ENCODE measurements around the gene ACSL6. TPM values are rescaled to one million over a fixed set of nuclear protein-coding genes. Genes with fewer than 3 reads are reported as not detected.

The ACSL6 gene
- total RNA-seq, 1 experiment from 2014 or later, result 4.8 TPM

DNA sequence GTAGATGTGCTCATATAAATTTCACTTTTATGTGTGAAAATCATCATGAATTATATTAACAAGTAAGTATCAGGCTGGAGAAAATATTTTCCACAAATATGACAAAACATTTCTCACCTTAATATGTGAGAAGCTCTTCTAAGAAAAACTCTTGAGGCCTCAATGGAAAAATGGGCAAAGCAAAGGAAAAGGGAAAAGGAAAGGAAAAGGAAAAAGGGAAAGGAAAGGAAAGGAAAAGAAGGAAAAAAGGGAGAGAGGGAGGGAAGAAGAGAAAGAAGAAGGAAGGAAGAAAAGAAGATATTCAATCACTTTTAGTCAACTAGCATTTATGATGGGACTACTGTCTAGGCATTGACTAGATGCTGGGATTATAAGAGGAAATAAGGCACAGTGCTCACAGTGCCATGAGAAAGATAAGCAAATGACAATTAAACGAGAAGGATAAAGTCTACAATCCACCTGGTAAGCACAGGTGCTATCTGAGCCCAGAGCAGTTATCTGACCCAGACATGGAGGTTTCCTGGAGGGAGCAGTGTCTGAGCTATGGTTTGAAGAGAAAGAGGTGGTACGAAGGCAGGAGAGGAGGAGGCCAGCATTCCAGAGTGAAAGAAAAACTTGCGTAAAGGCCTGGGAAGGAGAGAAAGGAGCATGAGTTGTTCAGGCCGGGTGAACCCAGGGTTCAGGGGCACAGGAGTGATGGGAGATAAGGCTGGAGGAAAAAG is 18.3 kb upstream of the ACSL6 start:
- ChIA-PET POLR2A (no interaction called here), CTCF (no interaction called here)
- Mint-ChIP-seq H3K36me3 (no peaks in the 10 kb centered on the region), H3K9me3 (peaks cover 10% of the 10 kb centered on the region; the same call in 1 of the 2 replicates), H3K27ac (no peak overlapping the region), H3K4me3 (no peak overlapping the region), H3K4me1 (no peaks in the 10 kb centered on the region), H3K27me3 (ENCODE audit: low read depth) (no peaks in the 10 kb centered on the region; the same call in 1 of the 2 replicates)
- DNase-seq (ENCODE audit: low spot score), result no peak
- TF ChIP-seq, protein P1, sequence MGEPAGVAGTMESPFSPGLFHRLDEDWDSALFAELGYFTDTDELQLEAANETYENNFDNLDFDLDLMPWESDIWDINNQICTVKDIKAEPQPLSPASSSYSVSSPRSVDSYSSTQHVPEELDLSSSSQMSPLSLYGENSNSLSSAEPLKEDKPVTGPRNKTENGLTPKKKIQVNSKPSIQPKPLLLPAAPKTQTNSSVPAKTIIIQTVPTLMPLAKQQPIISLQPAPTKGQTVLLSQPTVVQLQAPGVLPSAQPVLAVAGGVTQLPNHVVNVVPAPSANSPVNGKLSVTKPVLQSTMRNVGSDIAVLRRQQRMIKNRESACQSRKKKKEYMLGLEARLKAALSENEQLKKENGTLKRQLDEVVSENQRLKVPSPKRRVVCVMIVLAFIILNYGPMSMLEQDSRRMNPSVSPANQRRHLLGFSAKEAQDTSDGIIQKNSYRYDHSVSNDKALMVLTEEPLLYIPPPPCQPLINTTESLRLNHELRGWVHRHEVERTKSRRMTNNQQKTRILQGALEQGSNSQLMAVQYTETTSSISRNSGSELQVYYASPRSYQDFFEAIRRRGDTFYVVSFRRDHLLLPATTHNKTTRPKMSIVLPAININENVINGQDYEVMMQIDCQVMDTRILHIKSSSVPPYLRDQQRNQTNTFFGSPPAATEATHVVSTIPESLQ (CRISPR knock-in tag; IDR thresholded peaks at IDR 0.05), result no peak
- TF ChIP-seq ZNF423 (CRISPR knock-in tag; IDR thresholded peaks at IDR 0.05) (no peak), ZBTB21 (CRISPR knock-in tag; IDR thresholded peaks at IDR 0.05; ENCODE audit: borderline replicate concordance) (no peak), ATF1 (CRISPR knock-in tag; IDR thresholded peaks at IDR 0.05) (no peak), ZNF121 (CRISPR knock-in tag; IDR thresholded peaks at IDR 0.05) (no peak), RELA (CRISPR knock-in tag; IDR thresholded peaks at IDR 0.05; ENCODE audit: borderline replicate concordance) (no peak), TEAD1 (CRISPR knock-in tag; IDR thresholded peaks at IDR 0.05) (no peak), TCF7 (CRISPR knock-in tag; IDR thresholded peaks at IDR 0.05; ENCODE audit: low read depth) (no peak)
- TF ChIP-seq, protein P2, sequence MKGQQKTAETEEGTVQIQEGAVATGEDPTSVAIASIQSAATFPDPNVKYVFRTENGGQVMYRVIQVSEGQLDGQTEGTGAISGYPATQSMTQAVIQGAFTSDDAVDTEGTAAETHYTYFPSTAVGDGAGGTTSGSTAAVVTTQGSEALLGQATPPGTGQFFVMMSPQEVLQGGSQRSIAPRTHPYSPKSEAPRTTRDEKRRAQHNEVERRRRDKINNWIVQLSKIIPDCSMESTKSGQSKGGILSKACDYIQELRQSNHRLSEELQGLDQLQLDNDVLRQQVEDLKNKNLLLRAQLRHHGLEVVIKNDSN (CRISPR knock-in tag; IDR thresholded peaks at IDR 0.05), result no peak
- TF ChIP-seq, protein P3, sequence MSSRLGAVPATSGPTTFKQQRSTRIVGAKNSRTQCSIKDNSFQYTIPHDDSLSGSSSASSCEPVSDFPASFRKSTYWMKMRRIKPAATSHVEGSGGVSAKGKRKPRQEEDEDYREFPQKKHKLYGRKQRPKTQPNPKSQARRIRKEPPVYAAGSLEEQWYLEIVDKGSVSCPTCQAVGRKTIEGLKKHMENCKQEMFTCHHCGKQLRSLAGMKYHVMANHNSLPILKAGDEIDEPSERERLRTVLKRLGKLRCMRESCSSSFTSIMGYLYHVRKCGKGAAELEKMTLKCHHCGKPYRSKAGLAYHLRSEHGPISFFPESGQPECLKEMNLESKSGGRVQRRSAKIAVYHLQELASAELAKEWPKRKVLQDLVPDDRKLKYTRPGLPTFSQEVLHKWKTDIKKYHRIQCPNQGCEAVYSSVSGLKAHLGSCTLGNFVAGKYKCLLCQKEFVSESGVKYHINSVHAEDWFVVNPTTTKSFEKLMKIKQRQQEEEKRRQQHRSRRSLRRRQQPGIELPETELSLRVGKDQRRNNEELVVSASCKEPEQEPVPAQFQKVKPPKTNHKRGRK (CRISPR knock-in tag; IDR thresholded peaks at IDR 0.05; ENCODE audit: borderline replicate concordance), result no peak
- no peak for ATAC-seq

DNA sequence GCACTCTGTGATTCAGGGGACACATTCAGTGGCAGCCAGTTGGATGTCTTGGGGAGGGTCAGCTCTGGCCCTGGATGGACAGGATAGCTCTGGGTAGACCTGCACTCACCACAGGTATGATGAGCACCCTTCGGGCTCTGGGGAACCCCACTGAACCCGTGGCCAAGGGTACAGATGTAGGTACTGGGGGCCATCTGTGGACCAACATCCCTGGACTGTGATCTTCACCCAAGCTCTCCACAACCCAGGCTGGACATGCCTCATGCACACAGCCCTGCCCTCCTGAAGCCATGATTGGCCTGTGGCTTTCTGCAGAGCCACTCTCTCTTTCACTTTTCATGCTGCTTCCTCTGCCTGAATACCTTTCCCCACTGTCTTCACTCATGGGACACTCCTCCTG is 15.6 kb upstream of the ACSL6 start:
- DNase-seq (ENCODE audit: low spot score), result no peak
- POLR2A ChIA-PET, result no interaction called here

More for the DNA sequence above, 15.6 kb upstream of the ACSL6 start:
- no peak overlapping the region for H3K27ac Mint-ChIP-seq
- H3K4me3 Mint-ChIP-seq, result no peak overlapping the region
- H3K9me3 Mint-ChIP-seq, result no peaks in the 10 kb centered on the region
- H3K36me3 Mint-ChIP-seq, result no peaks in the 10 kb centered on the region
- no peak for ATAC-seq
- no peaks in the 10 kb centered on the region for H3K4me1 Mint-ChIP-seq
- H3K27me3 Mint-ChIP-seq (ENCODE audit: low read depth), result no peaks in the 10 kb centered on the region
- TF ChIP-seq TEAD4 (CRISPR knock-in tag; IDR thresholded peaks at IDR 0.05), result no peak
- no peak for TF ChIP-seq HMGA2 (CRISPR knock-in tag; IDR thresholded peaks at IDR 0.05)
- TF ChIP-seq NFE2L1 (CRISPR knock-in tag; IDR thresholded peaks at IDR 0.05), result no peak
- TF ChIP-seq SMAD4 (CRISPR knock-in tag; IDR thresholded peaks at IDR 0.05), result no peak
- TF ChIP-seq, protein P3 (CRISPR knock-in tag; IDR thresholded peaks at IDR 0.05; ENCODE audit: borderline replicate concordance), result no peak
- TF ChIP-seq, protein P4, sequence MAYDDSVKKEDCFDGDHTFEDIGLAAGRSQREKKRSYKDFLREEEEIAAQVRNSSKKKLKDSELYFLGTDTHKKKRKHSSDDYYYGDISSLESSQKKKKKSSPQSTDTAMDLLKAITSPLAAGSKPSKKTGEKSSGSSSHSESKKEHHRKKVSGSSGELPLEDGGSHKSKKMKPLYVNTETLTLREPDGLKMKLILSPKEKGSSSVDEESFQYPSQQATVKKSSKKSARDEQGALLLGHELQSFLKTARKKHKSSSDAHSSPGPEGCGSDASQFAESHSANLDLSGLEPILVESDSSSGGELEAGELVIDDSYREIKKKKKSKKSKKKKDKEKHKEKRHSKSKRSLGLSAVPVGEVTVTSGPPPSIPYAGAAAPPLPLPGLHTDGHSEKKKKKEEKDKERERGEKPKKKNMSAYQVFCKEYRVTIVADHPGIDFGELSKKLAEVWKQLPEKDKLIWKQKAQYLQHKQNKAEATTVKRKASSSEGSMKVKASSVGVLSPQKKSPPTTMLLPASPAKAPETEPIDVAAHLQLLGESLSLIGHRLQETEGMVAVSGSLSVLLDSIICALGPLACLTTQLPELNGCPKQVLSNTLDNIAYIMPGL (CRISPR knock-in tag; IDR thresholded peaks at IDR 0.05), result no peak
- TF ChIP-seq, protein P5, sequence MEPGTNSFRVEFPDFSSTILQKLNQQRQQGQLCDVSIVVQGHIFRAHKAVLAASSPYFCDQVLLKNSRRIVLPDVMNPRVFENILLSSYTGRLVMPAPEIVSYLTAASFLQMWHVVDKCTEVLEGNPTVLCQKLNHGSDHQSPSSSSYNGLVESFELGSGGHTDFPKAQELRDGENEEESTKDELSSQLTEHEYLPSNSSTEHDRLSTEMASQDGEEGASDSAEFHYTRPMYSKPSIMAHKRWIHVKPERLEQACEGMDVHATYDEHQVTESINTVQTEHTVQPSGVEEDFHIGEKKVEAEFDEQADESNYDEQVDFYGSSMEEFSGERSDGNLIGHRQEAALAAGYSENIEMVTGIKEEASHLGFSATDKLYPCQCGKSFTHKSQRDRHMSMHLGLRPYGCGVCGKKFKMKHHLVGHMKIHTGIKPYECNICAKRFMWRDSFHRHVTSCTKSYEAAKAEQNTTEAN (CRISPR knock-in tag; IDR thresholded peaks at IDR 0.05), result no peak
- no peak for TF ChIP-seq OVOL2 (CRISPR knock-in tag; IDR thresholded peaks at IDR 0.05; ENCODE audit: borderline replicate concordance)
- no peak for TF ChIP-seq CBFB (CRISPR knock-in tag; IDR thresholded peaks at IDR 0.05; ENCODE audit: low read depth)
- TF ChIP-seq ESRRA (CRISPR knock-in tag; IDR thresholded peaks at IDR 0.05; ENCODE audit: borderline replicate concordance), result no peak
- no peak for TF ChIP-seq IRF2 (CRISPR knock-in tag; IDR thresholded peaks at IDR 0.05; ENCODE audit: borderline replicate concordance, low read depth)
- TF ChIP-seq, protein P6, sequence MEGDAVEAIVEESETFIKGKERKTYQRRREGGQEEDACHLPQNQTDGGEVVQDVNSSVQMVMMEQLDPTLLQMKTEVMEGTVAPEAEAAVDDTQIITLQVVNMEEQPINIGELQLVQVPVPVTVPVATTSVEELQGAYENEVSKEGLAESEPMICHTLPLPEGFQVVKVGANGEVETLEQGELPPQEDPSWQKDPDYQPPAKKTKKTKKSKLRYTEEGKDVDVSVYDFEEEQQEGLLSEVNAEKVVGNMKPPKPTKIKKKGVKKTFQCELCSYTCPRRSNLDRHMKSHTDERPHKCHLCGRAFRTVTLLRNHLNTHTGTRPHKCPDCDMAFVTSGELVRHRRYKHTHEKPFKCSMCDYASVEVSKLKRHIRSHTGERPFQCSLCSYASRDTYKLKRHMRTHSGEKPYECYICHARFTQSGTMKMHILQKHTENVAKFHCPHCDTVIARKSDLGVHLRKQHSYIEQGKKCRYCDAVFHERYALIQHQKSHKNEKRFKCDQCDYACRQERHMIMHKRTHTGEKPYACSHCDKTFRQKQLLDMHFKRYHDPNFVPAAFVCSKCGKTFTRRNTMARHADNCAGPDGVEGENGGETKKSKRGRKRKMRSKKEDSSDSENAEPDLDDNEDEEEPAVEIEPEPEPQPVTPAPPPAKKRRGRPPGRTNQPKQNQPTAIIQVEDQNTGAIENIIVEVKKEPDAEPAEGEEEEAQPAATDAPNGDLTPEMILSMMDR (IDR thresholded peaks at IDR 0.05), result no peak
- CTCF ChIA-PET, result no interaction called here
